Measurements from ENCODE around the gene TCF12.

The TCF12 gene

DNA sequence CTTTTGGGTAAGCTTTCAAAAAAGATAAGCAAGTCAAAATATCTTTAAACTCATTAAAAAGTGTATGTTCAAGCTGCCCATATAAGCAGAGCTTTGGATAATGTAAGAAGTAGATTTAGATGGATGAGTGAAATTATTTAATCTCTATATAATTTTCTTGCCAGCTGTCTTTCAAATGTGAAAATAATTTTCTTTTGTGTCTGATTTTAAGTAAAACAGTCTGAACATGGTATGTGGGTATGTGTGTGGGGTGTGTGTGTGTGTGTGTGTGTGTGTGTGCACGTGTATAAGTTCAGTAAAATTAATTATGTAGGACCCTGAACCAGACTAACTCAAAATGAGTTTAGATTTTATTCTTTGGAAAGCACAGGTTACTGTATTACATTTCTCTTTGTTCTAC, 302.7 kb downstream of the TCF12 start:
- no peak overlapping the region for H4K91ac ChIP-seq (ENCODE audit: low read depth, low read length, poor library complexity)
- peak overlapping the region in 1 of 2 donors; percentile 94 for H3K4me3 ChIP-seq (ENCODE audit: low read length in 2 of 2)
- H2AK5ac ChIP-seq (ENCODE audit: low read depth, low read length): no peak overlapping the region
- H3K36me3 ChIP-seq (replicated peaks in 1 of 2; ENCODE audit: control insufficient read depth in 2 of 2, insufficient read depth in 2 of 2, low read length in 2 of 2): no peaks in the 10 kb centered on the region
- H2BK120ac ChIP-seq (ENCODE audit: low read depth, low read length): no peak overlapping the region
- peaks cover 5 to 23% of the 10 kb centered on the region in 2 donors for H3K4me1 ChIP-seq (ENCODE audit: control insufficient read depth in 2 of 2, insufficient read depth in 1 of 2, low read depth in 1 of 2, low read length in 2 of 2)
- H2AFZ ChIP-seq (ENCODE audit: low read length): no peak overlapping the region
- no peak overlapping the region for H3K23ac ChIP-seq (ENCODE audit: low read depth, low read length, poor library complexity)
- no peaks in the 10 kb centered on the region for H3K27me3 ChIP-seq (ENCODE audit: control insufficient read depth in 3 of 3, insufficient read depth in 3 of 3, low read depth in 1 of 3, low read length in 3 of 3)
- H4K8ac ChIP-seq (ENCODE audit: low read depth, low read length): no peak overlapping the region
- H2BK5ac ChIP-seq (ENCODE audit: low read length): no peak overlapping the region
- H3K9me3 ChIP-seq (replicated peaks in 1 of 2; ENCODE audit: control insufficient read depth in 2 of 2, insufficient read depth in 1 of 2, low read depth in 1 of 2, low read length in 2 of 2): no peaks in the 10 kb centered on the region
- no peak overlapping the region for H2BK12ac ChIP-seq (ENCODE audit: low read length)
- H3K4me2 ChIP-seq (ENCODE audit: insufficient read depth, low read length, poor library complexity, severe bottlenecking): no peak overlapping the region
- no peaks in the 10 kb centered on the region for H3K79me1 ChIP-seq (ENCODE audit: low read depth, low read length)
- H3K4ac ChIP-seq (ENCODE audit: low read length): no peak overlapping the region
- no peak for DNase-seq (ENCODE audit: low spot score)
- no CpG with 5 or more reads among the region's 1 CpG for WGBS, 2 donors (ENCODE audit: extremely low coverage in 2 of 2, insufficient read length in 2 of 2, insufficient replicate concordance in 1 of 2)
- no peak overlapping the region for H2BK15ac ChIP-seq (ENCODE audit: low read length)
- H3K18ac ChIP-seq (ENCODE audit: low read length): no peak overlapping the region
- H3K27ac ChIP-seq (replicated peaks; ENCODE audit: low read length): no peak overlapping the region
- H3K9ac ChIP-seq (ENCODE audit: low read depth, low read length, poor library complexity): no peak overlapping the region
- no peak overlapping the region for H3K14ac ChIP-seq (ENCODE audit: low read length)

DNA sequence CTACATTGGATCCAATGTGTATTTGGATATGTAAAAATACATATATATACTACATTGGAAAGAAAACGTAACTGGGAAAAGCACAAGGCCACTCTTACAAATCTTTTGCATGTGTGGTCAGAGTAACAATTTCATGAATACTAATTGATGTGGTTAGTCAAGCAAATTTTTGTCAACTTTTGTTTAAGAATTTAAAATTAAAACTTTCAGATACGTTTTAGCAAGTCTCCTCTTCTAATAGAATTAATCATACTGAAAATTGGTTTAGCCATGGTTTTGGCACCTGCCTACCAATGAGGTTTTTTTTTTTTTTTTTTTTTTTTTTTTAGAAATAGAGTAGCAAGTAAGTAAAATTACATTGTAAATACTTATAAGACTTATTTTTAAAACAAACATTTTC, 304.9 kb downstream of the TCF12 start:
- H2BK120ac ChIP-seq (ENCODE audit: low read depth, low read length): no peak overlapping the region
- H2AK5ac ChIP-seq (ENCODE audit: low read depth, low read length): no peak overlapping the region
- no peak overlapping the region for H3K18ac ChIP-seq (ENCODE audit: low read length)
- H2BK15ac ChIP-seq (ENCODE audit: low read length): no peak overlapping the region
- H3K9me3 ChIP-seq (replicated peaks in 1 of 2; ENCODE audit: control insufficient read depth in 2 of 2, insufficient read depth in 1 of 2, low read depth in 1 of 2, low read length in 2 of 2): no peaks in the 10 kb centered on the region
- no peaks in the 10 kb centered on the region for H3K79me1 ChIP-seq (ENCODE audit: low read depth, low read length)
- no peak overlapping the region for H2AFZ ChIP-seq (ENCODE audit: low read length)
- peaks cover 8 to 30% of the 10 kb centered on the region in 2 donors for H3K4me1 ChIP-seq (ENCODE audit: control insufficient read depth in 2 of 2, insufficient read depth in 1 of 2, low read depth in 1 of 2, low read length in 2 of 2)
- no peak for DNase-seq (ENCODE audit: low spot score)
- H4K91ac ChIP-seq (ENCODE audit: low read depth, low read length, poor library complexity): no peak overlapping the region
- H2BK12ac ChIP-seq (ENCODE audit: low read length): no peak overlapping the region
- no peak overlapping the region for H3K4ac ChIP-seq (ENCODE audit: low read length)
- WGBS, 2 donors (ENCODE audit: extremely low coverage in 2 of 2, insufficient read length in 2 of 2, insufficient replicate concordance in 1 of 2): no CpG with 5 or more reads among the region's 2 CpGs
- H3K36me3 ChIP-seq (replicated peaks in 1 of 2; ENCODE audit: control insufficient read depth in 2 of 2, insufficient read depth in 2 of 2, low read length in 2 of 2): no peaks in the 10 kb centered on the region
- H3K27ac ChIP-seq (replicated peaks; ENCODE audit: low read length): no peak overlapping the region
- no peak overlapping the region for H3K4me2 ChIP-seq (ENCODE audit: insufficient read depth, low read length, poor library complexity, severe bottlenecking)
- no peak overlapping the region for H2BK5ac ChIP-seq (ENCODE audit: low read length)
- H3K23ac ChIP-seq (ENCODE audit: low read depth, low read length, poor library complexity): no peak overlapping the region
- no peak overlapping the region for H4K8ac ChIP-seq (ENCODE audit: low read depth, low read length)
- H3K27me3 ChIP-seq (ENCODE audit: control insufficient read depth in 3 of 3, insufficient read depth in 3 of 3, low read depth in 1 of 3, low read length in 3 of 3): no peaks in the 10 kb centered on the region
- H3K14ac ChIP-seq (ENCODE audit: low read length): no peak overlapping the region
- H3K4me3 ChIP-seq (ENCODE audit: low read length in 2 of 2): no peak overlapping the region
- H3K9ac ChIP-seq (ENCODE audit: low read depth, low read length, poor library complexity): no peak overlapping the region

DNA sequence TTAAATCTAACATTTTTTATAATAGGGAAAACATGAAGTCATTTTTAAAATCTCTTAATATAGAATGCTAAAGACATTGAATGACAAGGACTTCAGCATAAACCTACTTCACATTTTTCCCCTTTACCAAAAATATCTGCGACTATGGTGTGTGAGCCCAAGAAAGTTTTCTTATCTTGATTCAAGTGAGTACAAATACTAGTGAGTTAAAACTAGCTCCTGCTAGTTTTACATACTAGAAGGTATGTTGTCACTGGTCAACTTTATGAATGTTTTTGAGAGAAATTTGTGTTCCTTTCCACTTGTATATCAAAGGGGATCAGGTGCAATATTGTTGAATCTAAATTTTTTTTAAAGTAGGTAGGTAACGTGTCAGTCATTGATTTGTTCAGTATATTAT, 305.4 kb downstream of the TCF12 start:
- Histone ChIP-seq H2BK12ac (ENCODE audit: low read length) (no peak overlapping the region), H3K23ac (ENCODE audit: low read depth, low read length, poor library complexity) (no peak overlapping the region), H2AFZ (ENCODE audit: low read length) (no peak overlapping the region), H3K27me3 (ENCODE audit: control insufficient read depth in 3 of 3, insufficient read depth in 3 of 3, low read depth in 1 of 3, low read length in 3 of 3) (no peaks in the 10 kb centered on the region), H4K8ac (ENCODE audit: low read depth, low read length) (no peak overlapping the region), H3K9ac (ENCODE audit: low read depth, low read length, poor library complexity) (no peak overlapping the region), H2AK5ac (ENCODE audit: low read depth, low read length) (no peak overlapping the region), H3K36me3 (replicated peaks in 1 of 2; ENCODE audit: control insufficient read depth in 2 of 2, insufficient read depth in 2 of 2, low read length in 2 of 2) (no peaks in the 10 kb centered on the region), H2BK5ac (ENCODE audit: low read length) (no peak overlapping the region), H3K79me1 (ENCODE audit: low read depth, low read length) (no peaks in the 10 kb centered on the region), H3K4me2 (ENCODE audit: insufficient read depth, low read length, poor library complexity, severe bottlenecking) (no peak overlapping the region), H4K91ac (ENCODE audit: low read depth, low read length, poor library complexity) (no peak overlapping the region), H3K4ac (ENCODE audit: low read length) (no peak overlapping the region), H2BK15ac (ENCODE audit: low read length) (no peak overlapping the region), H3K14ac (ENCODE audit: low read length) (no peak overlapping the region), H3K4me1 (ENCODE audit: control insufficient read depth in 2 of 2, insufficient read depth in 1 of 2, low read depth in 1 of 2, low read length in 2 of 2) (peaks cover 7 to 30% of the 10 kb centered on the region in 2 donors), H3K27ac (replicated peaks; ENCODE audit: low read length) (no peak overlapping the region), H3K9me3 (replicated peaks in 1 of 2; ENCODE audit: control insufficient read depth in 2 of 2, insufficient read depth in 1 of 2, low read depth in 1 of 2, low read length in 2 of 2) (no peaks in the 10 kb centered on the region), H3K4me3 (ENCODE audit: low read length in 2 of 2) (no peak overlapping the region), H2BK120ac (ENCODE audit: low read depth, low read length) (no peak overlapping the region), H3K18ac (ENCODE audit: low read length) (no peak overlapping the region)
- WGBS, 2 donors (ENCODE audit: extremely low coverage in 2 of 2, insufficient read length in 2 of 2, insufficient replicate concordance in 1 of 2): no CpG with 5 or more reads among the region's 2 CpGs
- no peak for DNase-seq (ENCODE audit: low spot score)

DNA sequence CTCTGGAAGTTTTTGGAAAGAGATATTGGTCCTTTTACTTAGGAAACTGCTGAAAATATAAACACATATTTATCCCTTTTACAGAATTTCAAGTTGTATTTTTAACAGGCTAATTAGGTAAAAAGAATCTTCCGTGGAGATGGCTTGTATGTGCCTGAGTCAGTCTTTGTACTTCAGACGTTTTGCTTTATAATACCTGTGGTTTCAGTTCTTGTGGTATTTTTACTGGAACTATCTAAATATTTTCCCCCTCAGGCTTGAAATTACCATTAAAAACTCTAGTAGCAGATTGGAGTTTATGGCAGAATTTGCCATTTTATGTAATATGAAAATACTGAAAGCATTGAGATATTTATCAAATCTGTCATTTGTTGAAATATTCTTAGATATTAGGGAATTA, 306.2 kb downstream of the TCF12 start:
- no CpG with 5 or more reads among the region's 2 CpGs for WGBS, 2 donors (ENCODE audit: extremely low coverage in 2 of 2, insufficient read length in 2 of 2, insufficient replicate concordance in 1 of 2)
- Histone ChIP-seq H3K9me3 (replicated peaks in 1 of 2; ENCODE audit: control insufficient read depth in 2 of 2, insufficient read depth in 1 of 2, low read depth in 1 of 2, low read length in 2 of 2) (no peaks in the 10 kb centered on the region), H2BK12ac (ENCODE audit: low read length) (no peak overlapping the region), H3K4me1 (ENCODE audit: control insufficient read depth in 2 of 2, insufficient read depth in 1 of 2, low read depth in 1 of 2, low read length in 2 of 2) (peaks cover 4 to 30% of the 10 kb centered on the region in 2 donors), H4K91ac (ENCODE audit: low read depth, low read length, poor library complexity) (no peak overlapping the region), H3K27ac (replicated peaks; ENCODE audit: low read length) (no peak overlapping the region), H3K23ac (ENCODE audit: low read depth, low read length, poor library complexity) (no peak overlapping the region), H3K18ac (ENCODE audit: low read length) (no peak overlapping the region), H2AK5ac (ENCODE audit: low read depth, low read length) (no peak overlapping the region), H3K79me1 (ENCODE audit: low read depth, low read length) (no peaks in the 10 kb centered on the region), H2AFZ (ENCODE audit: low read length) (no peak overlapping the region), H3K9ac (ENCODE audit: low read depth, low read length, poor library complexity) (no peak overlapping the region), H3K36me3 (replicated peaks in 1 of 2; ENCODE audit: control insufficient read depth in 2 of 2, insufficient read depth in 2 of 2, low read length in 2 of 2) (no peaks in the 10 kb centered on the region), H4K8ac (ENCODE audit: low read depth, low read length) (no peak overlapping the region), H3K27me3 (ENCODE audit: control insufficient read depth in 3 of 3, insufficient read depth in 3 of 3, low read depth in 1 of 3, low read length in 3 of 3) (no peaks in the 10 kb centered on the region), H2BK15ac (ENCODE audit: low read length) (no peak overlapping the region), H3K4ac (ENCODE audit: low read length) (no peak overlapping the region), H2BK5ac (ENCODE audit: low read length) (no peak overlapping the region), H3K4me2 (ENCODE audit: insufficient read depth, low read length, poor library complexity, severe bottlenecking) (no peak overlapping the region), H3K4me3 (ENCODE audit: low read length in 2 of 2) (no peak overlapping the region), H2BK120ac (ENCODE audit: low read depth, low read length) (no peak overlapping the region), H3K14ac (ENCODE audit: low read length) (no peak overlapping the region)
- no peak for DNase-seq (ENCODE audit: low spot score)

Measured in neuronal stem cell (in vitro differentiated cells).